ENCODE data around the gene RERE.

DNA sequence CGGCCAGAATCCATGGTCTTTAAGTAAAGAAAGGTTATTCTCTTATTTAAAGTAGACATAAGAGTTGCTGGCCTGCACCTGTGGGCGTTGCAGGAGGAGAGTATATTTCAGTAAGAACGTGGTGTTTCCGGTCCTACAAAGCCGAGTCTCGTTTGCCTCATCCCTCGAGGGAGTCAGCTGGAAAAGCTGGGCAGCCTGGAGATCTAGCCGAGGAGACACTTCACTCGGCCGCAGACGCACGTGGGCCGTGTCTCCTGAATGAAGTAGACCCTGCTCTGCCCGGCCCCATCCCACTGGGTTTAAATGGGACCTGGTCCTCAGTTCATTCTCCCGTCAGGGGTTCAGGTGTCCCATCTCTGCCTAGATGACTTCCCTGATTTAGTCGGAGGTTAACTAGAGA lies 484.6 kb downstream of the RERE start:
- TF ChIP-seq LEF1 (IDR thresholded peaks at IDR 0.05; ENCODE audit: borderline replicate concordance) (no peak), L3MBTL2 (conservative IDR thresholded peaks at IDR 0.05) (no peak), SUZ12 (IDR thresholded peaks at IDR 0.05) (no peak), SP1 (IDR thresholded peaks at IDR 0.05) (no peak), FOXA1 (IDR thresholded peaks at IDR 0.05) (no peak), BHLHE40 (IDR thresholded peaks at IDR 0.05; ENCODE audit: borderline replicate concordance) (no peak)
